Measurements from ENCODE around the gene SNRNP200. TPM values are rescaled to one million over a fixed set of nuclear protein-coding genes. Genes with fewer than 3 reads are reported as not detected.

SNRNP200 gene
- total RNA-seq, 1 experiment from 2014 or later, result 202 TPM

DNA sequence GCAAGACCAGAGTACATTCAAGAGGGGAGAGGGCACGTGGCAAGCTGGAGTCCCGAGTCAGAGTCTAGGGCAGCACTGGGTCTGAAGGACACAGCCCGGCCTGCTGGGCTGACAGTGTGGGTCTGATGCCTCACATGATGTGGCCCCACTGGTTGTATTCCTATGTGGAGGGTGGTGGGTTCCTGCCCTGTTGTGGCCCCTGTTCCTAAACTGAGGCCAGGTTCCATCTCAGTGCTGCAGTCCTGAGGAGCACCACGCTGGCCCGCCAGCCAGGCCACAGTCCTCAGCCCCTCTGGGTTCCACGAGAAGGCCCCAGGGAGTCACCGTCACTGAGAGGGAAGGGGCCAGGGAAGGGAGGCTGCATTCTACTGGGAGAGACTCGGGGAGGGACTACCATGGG, 52.8 kb downstream of the SNRNP200 start:
- POLR2A ChIA-PET (ENCODE audit: low non-redundant PET), result no interaction called here
- H3K4me3 ChIP-seq (ENCODE audit: low read depth, low read length, poor library complexity, severe bottlenecking), result no peak overlapping the region
- peaks cover 11% of the 10 kb centered on the region for H3K36me3 ChIP-seq (ENCODE audit: insufficient read depth, low read length, poor library complexity, severe bottlenecking)
- BruUV-seq (replicated peaks), result no TSS peak
- no peaks in the 10 kb centered on the region for H3K9me3 ChIP-seq (ENCODE audit: low read depth, low read length, poor library complexity, severe bottlenecking)
- TF ChIP-seq, protein P1, sequence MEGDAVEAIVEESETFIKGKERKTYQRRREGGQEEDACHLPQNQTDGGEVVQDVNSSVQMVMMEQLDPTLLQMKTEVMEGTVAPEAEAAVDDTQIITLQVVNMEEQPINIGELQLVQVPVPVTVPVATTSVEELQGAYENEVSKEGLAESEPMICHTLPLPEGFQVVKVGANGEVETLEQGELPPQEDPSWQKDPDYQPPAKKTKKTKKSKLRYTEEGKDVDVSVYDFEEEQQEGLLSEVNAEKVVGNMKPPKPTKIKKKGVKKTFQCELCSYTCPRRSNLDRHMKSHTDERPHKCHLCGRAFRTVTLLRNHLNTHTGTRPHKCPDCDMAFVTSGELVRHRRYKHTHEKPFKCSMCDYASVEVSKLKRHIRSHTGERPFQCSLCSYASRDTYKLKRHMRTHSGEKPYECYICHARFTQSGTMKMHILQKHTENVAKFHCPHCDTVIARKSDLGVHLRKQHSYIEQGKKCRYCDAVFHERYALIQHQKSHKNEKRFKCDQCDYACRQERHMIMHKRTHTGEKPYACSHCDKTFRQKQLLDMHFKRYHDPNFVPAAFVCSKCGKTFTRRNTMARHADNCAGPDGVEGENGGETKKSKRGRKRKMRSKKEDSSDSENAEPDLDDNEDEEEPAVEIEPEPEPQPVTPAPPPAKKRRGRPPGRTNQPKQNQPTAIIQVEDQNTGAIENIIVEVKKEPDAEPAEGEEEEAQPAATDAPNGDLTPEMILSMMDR (conservative IDR thresholded peaks at IDR 0.05; ENCODE audit: low read depth, low read length), result no peak
- no peak for TF ChIP-seq EZH2 (IDR thresholded peaks at IDR 0.05; ENCODE audit: borderline replicate concordance, low read depth, low read length, poor library complexity, severe bottlenecking)
- no peaks in the 10 kb centered on the region for H3K4me1 ChIP-seq (ENCODE audit: insufficient read depth, low read length, poor library complexity, severe bottlenecking)
- H3K27me3 ChIP-seq (replicated peaks; ENCODE audit: insufficient read depth, low read depth, low read length, poor library complexity), result no peaks in the 10 kb centered on the region
- no peak for DNase-seq (ENCODE audit: low spot score)
- H3K27ac ChIP-seq (ENCODE audit: low read depth, low read length, poor library complexity, severe bottlenecking), result no peak overlapping the region
- CTCF ChIA-PET, result no interaction called here
- intact Hi-C loops (cut with micrococcal nuclease; ENCODE audit: unreplicated experiment), result no loop called here

GRCh38 chr2:96251721-96252292, 53.5 kb downstream of the SNRNP200 start:
- no peak for DNase-seq (ENCODE audit: low spot score)
- intact Hi-C loops (cut with micrococcal nuclease; ENCODE audit: unreplicated experiment), result no loop called here
- BruUV-seq (replicated peaks), result no TSS peak
- ChIA-PET CTCF (no interaction called here), POLR2A (ENCODE audit: low non-redundant PET) (no interaction called here)
- Histone ChIP-seq H3K36me3 (ENCODE audit: insufficient read depth, low read length, poor library complexity, severe bottlenecking) (peaks cover 11% of the 10 kb centered on the region), H3K27me3 (replicated peaks; ENCODE audit: insufficient read depth, low read depth, low read length, poor library complexity) (no peaks in the 10 kb centered on the region), H3K4me1 (ENCODE audit: insufficient read depth, low read length, poor library complexity, severe bottlenecking) (no peaks in the 10 kb centered on the region), H3K9me3 (ENCODE audit: low read depth, low read length, poor library complexity, severe bottlenecking) (no peaks in the 10 kb centered on the region), H3K27ac (ENCODE audit: low read depth, low read length, poor library complexity, severe bottlenecking) (no peak overlapping the region), H3K4me3 (ENCODE audit: low read depth, low read length, poor library complexity, severe bottlenecking) (no peak overlapping the region)
- no peak for TF ChIP-seq EZH2 (IDR thresholded peaks at IDR 0.05; ENCODE audit: borderline replicate concordance, low read depth, low read length, poor library complexity, severe bottlenecking)
- TF ChIP-seq, protein P1 (conservative IDR thresholded peaks at IDR 0.05; ENCODE audit: low read depth, low read length), result no peak

- no peak for DNase-seq (ENCODE audit: low spot score)
- Histone ChIP-seq H3K36me3 (ENCODE audit: insufficient read depth, low read length, poor library complexity, severe bottlenecking) (peaks cover 7% of the 10 kb centered on the region), H3K27me3 (replicated peaks; ENCODE audit: insufficient read depth, low read depth, low read length, poor library complexity) (no peaks in the 10 kb centered on the region), H3K4me1 (ENCODE audit: insufficient read depth, low read length, poor library complexity, severe bottlenecking) (no peaks in the 10 kb centered on the region), H3K9me3 (ENCODE audit: low read depth, low read length, poor library complexity, severe bottlenecking) (no peaks in the 10 kb centered on the region), H3K27ac (ENCODE audit: low read depth, low read length, poor library complexity, severe bottlenecking) (no peak overlapping the region), H3K4me3 (ENCODE audit: low read depth, low read length, poor library complexity, severe bottlenecking) (no peak overlapping the region)
- POLR2A ChIA-PET (ENCODE audit: low non-redundant PET), result no interaction called here
- BruUV-seq (replicated peaks), result no TSS peak
- TF ChIP-seq, protein P1 (conservative IDR thresholded peaks at IDR 0.05; ENCODE audit: low read depth, low read length), result no peak
- no peak for TF ChIP-seq EZH2 (IDR thresholded peaks at IDR 0.05; ENCODE audit: borderline replicate concordance, low read depth, low read length, poor library complexity, severe bottlenecking)
- CTCF ChIA-PET, result no interaction called here
- intact Hi-C loops (cut with micrococcal nuclease; ENCODE audit: unreplicated experiment), result no loop called here
These were observed 55.2 kb downstream of the SNRNP200 start for GRCh38 chr2:96250188-96250587.
